GM21619 (cell line): ENCODE measurements around the gene RAB24.
A peak's percentile ranks its signal among the peaks of the same experiment; 100 is the strongest.
"Not testable (repeated sequence)": the region's sequence is repeated elsewhere in the genome, so short reads cannot be mapped to it uniquely, and the experiment has no call there.

Experiments
- ATAC-seq: cut with Tn5 transposase; IDR thresholded peaks from one replicate; pipeline ENCODE4 v1.9.1; 2021; ENCODE audit not compliant: unreplicated experiment

Gene RAB24

GRCh38 chr5:177296581-177296980 lies 6.9 kb downstream of the RAB24 start:
- no peak for ATAC-seq

- ATAC-seq = no peak
These were observed 7.6 kb downstream of the RAB24 start for GRCh38 chr5:177295924-177296323.

GRCh38 chr5:177294632-177295031 lies 8.9 kb downstream of the RAB24 start:
- ATAC-seq = no peak

GRCh38 chr5:177293819-177294581 lies 9.5 kb downstream of the RAB24 start:
- no peak for ATAC-seq

- ATAC-seq = no peak
These were observed 11.8 kb downstream of the RAB24 start for GRCh38 chr5:177291735-177292134.

- ATAC-seq = peak; percentile 69
These were observed 12.5 kb downstream of the RAB24 start for GRCh38 chr5:177290816-177291596.

- ATAC-seq = no peak
These were observed 15.3 kb downstream of the RAB24 start for GRCh38 chr5:177288191-177288590.

- ATAC-seq = no peak
These were observed 26.6 kb downstream of the RAB24 start for GRCh38 chr5:177276886-177277285.

GRCh38 chr5:177275883-177276282 lies 27.6 kb downstream of the RAB24 start:
- ATAC-seq = no peak

- no peak for ATAC-seq
These were observed 32.4 kb downstream of the RAB24 start for GRCh38 chr5:177271113-177271512.

- no peak for ATAC-seq
These were observed 32.9 kb downstream of the RAB24 start for GRCh38 chr5:177270653-177271052.

- ATAC-seq = no peak
These were observed 33.5 kb downstream of the RAB24 start for GRCh38 chr5:177269976-177270375.

- no peak for ATAC-seq
These were observed 34.2 kb downstream of the RAB24 start for GRCh38 chr5:177269232-177269895.

- ATAC-seq = no peak
These were observed 38.1 kb downstream of the RAB24 start for GRCh38 chr5:177265395-177265794.

- ATAC-seq = no peak
These were observed 39.3 kb downstream of the RAB24 start for GRCh38 chr5:177264178-177264577.

- ATAC-seq = no peak
These were observed 42.0 kb downstream of the RAB24 start for GRCh38 chr5:177261510-177261909.

- no peak for ATAC-seq
These were observed 42.6 kb downstream of the RAB24 start for GRCh38 chr5:177260961-177261360.

- ATAC-seq = not testable (repeated sequence)
These were observed 44.8 kb downstream of the RAB24 start for GRCh38 chr5:177258711-177259110.

- no peak for ATAC-seq
These were observed 47.2 kb downstream of the RAB24 start for GRCh38 chr5:177256296-177256695.

GRCh38 chr5:177253252-177253651 lies 50.3 kb downstream of the RAB24 start:
- no peak for ATAC-seq
